Neural cell (in vitro differentiated cells): ENCODE data around the gene SLC7A6. TPM values are rescaled to one million over a fixed set of nuclear protein-coding genes. Genes with fewer than 3 reads are reported as not detected.

Source experiments
- H2AFZ ChIP-seq: fragments of 200-600, 300-800 bp; sonication (generic), shearing (Covaris generic); 2 replicates; pipeline ENCODE4 v1.6.0; 2014; ENCODE audit warnings: low read depth, mild to moderate bottlenecking, antibody characterized with exemption, low read length, moderate library complexity
- H3F3A ChIP-seq: fragments of 200-600 bp; shearing (Covaris generic); 2 replicates; pipeline ENCODE4 v1.6.1; 2016; ENCODE audit warnings: mild to moderate bottlenecking, moderate library complexity, mixed read lengths, antibody characterized with exemption, low read length; ENCODE audit not compliant: insufficient read depth, poor library complexity, severe bottlenecking
- H3K27ac ChIP-seq: fragments of 200-600, 300-800 bp; sonication (generic), shearing (Covaris generic); 2 replicates; pipeline ENCODE4 v1.5.1; 2014; ENCODE audit warnings: mild to moderate bottlenecking, low read length, moderate library complexity
- H3K27me3 ChIP-seq: fragments of 300-800, 200-600 bp; sonication (generic), shearing (Covaris generic); 2 replicates; pipeline ENCODE4 v1.6.0; 2014; ENCODE audit warnings: mild to moderate bottlenecking, low read depth, low read length, moderate library complexity; ENCODE audit not compliant: insufficient read depth
- H3K36me3 ChIP-seq: fragments of 300-800, 200-600 bp; sonication (generic), shearing (Covaris generic); 2 replicates; pipeline ENCODE4 v1.5.1; 2014; ENCODE audit warnings: mild to moderate bottlenecking, antibody characterized with exemption, low read length, moderate library complexity; ENCODE audit not compliant: insufficient read depth
- H3K4me2 ChIP-seq: fragments of 300-800, 200-600 bp; sonication (generic), shearing (Covaris generic); 2 replicates; pipeline ENCODE4 v1.6.0; 2014; ENCODE audit warnings: mild to moderate bottlenecking, low read length
- H3K4me3 ChIP-seq: fragments of 300-800, 200-600 bp; sonication (generic), shearing (Covaris generic); 2 replicates; pipeline ENCODE4 v1.5.1; 2014; ENCODE audit warnings: mild to moderate bottlenecking, low read length, moderate library complexity
- H3K79me2 ChIP-seq: fragments of 200-600 bp; shearing (Covaris generic); replicated peaks from 2 replicates; pipeline ENCODE4 v1.6.0; 2014; ENCODE audit warnings: mild to moderate bottlenecking, low read length, moderate library complexity; ENCODE audit not compliant: insufficient read depth
- H3K9ac ChIP-seq: fragments of 300-800, 200-600 bp; sonication (generic), shearing (Covaris generic); 2 replicates; pipeline ENCODE4 v1.6.1; 2016; ENCODE audit warnings: mild to moderate bottlenecking, low read length, mixed read lengths
- H3K9me2 ChIP-seq: fragments of 200-600 bp; shearing (Covaris generic); 2 replicates; pipeline ENCODE4 v1.6.1; 2016; ENCODE audit warnings: mild to moderate bottlenecking, low read length, mixed read lengths; ENCODE audit not compliant: insufficient read depth
- H3K9me3 ChIP-seq: fragments of 200-600, 300-800 bp; sonication (generic), shearing (Covaris generic); 2 replicates; pipeline ENCODE4 v1.6.1; 2016; ENCODE audit warnings: mild to moderate bottlenecking, mixed run types, low read length, moderate library complexity, mixed read lengths
- H4K20me1 ChIP-seq: fragments of 200-600 bp; shearing (Covaris generic); 2 replicates; pipeline ENCODE4 v1.6.1; 2016; ENCODE audit warnings: mild to moderate bottlenecking, mixed run types; ENCODE audit not compliant: insufficient read depth
- EP300 ChIP-seq: fragments of 450-650 bp; conservative IDR thresholded peaks from 2 replicates; pipeline ENCODE4 v1.6.1; 2014; ENCODE audit warnings: antibody characterized with exemption, mild to moderate bottlenecking, moderate library complexity; ENCODE audit not compliant: poor library complexity, severe bottlenecking
- MXI1 ChIP-seq: fragments of 450-650 bp; conservative IDR thresholded peaks from 2 replicates; pipeline ENCODE4 v1.6.1; 2014; ENCODE audit warnings: antibody characterized with exemption, mild to moderate bottlenecking; ENCODE audit not compliant: poor library complexity, severe bottlenecking
- POLR2AphosphoS5 ChIP-seq: IDR thresholded peaks from 2 replicates; pipeline ENCODE4 v1.6.1; 2012
- RAD21 ChIP-seq: fragments of 450-650 bp; conservative IDR thresholded peaks from 2 replicates; pipeline ENCODE4 v1.6.1; 2014; ENCODE audit warnings: antibody characterized with exemption, mild to moderate bottlenecking, moderate library complexity
- polyA plus RNA-seq: library from polyadenylated mRNA; depleted of rRNA; stranded (reverse); fragments of >200 nt; gene quantifications from 2 replicates; pipeline ENCODE4 v1.2.3, GENCODE V29; 2014
- TF ChIP-seq, protein P1 (sequence below): fragments of 450-650 bp; IDR thresholded peaks from 2 replicates; pipeline ENCODE4 v1.5.1; 2014; ENCODE audit warnings: antibody characterized with exemption, mild to moderate bottlenecking, moderate library complexity; ENCODE audit not compliant: poor library complexity, severe bottlenecking
- TF ChIP-seq, protein P2 (sequence below): IDR thresholded peaks from 2 replicates; pipeline ENCODE4 v1.6.1; 2012; ENCODE audit warnings: borderline replicate concordance

SLC7A6 gene
- polyA plus RNA-seq, 1 donor from 2014 or later: 39.3 TPM

DNA sequence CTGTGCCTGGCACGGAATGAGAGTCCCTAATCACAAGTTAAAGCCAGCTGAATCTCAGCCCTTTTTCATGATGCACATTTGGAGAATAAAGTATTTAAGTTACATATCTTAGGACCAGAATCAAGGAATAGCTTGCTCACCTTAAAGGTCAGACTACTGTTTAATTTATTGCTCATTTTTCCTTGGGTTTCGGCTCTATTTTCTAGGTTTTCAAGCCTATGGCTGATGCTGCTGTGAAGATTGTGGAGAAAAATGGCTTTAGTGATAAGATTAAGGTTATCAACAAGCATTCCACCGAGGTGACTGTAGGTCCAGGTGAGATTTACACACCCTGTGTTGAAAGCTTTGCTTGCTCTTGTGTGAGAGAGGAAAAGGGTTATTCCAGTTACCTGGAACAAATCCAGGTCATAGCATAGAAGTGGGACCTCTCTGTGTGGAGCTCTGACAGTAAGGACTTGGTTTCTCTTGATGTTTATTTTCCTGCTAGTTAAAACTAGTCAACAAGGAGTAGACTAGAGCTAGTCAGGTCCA lies 64.6 kb downstream of the SLC7A6 start:
- Histone ChIP-seq H3K27ac (no peak overlapping the region), H4K20me1 (no peaks in the 10 kb centered on the region), H2AFZ (no peak overlapping the region), H3K9me2 (no peaks in the 10 kb centered on the region), H3K4me3 (no peak overlapping the region), H3K4me2 (no peak overlapping the region), H3K9ac (no peak overlapping the region), H3K36me3 (no peaks in the 10 kb centered on the region), H3K79me2 (no peaks in the 10 kb centered on the region), H3K9me3 (no peaks in the 10 kb centered on the region), H3F3A (no peaks in the 10 kb centered on the region), H3K27me3 (no peaks in the 10 kb centered on the region)
- TF ChIP-seq POLR2AphosphoS5: no peak
- TF ChIP-seq, protein P1, sequence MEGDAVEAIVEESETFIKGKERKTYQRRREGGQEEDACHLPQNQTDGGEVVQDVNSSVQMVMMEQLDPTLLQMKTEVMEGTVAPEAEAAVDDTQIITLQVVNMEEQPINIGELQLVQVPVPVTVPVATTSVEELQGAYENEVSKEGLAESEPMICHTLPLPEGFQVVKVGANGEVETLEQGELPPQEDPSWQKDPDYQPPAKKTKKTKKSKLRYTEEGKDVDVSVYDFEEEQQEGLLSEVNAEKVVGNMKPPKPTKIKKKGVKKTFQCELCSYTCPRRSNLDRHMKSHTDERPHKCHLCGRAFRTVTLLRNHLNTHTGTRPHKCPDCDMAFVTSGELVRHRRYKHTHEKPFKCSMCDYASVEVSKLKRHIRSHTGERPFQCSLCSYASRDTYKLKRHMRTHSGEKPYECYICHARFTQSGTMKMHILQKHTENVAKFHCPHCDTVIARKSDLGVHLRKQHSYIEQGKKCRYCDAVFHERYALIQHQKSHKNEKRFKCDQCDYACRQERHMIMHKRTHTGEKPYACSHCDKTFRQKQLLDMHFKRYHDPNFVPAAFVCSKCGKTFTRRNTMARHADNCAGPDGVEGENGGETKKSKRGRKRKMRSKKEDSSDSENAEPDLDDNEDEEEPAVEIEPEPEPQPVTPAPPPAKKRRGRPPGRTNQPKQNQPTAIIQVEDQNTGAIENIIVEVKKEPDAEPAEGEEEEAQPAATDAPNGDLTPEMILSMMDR: no peak

DNA sequence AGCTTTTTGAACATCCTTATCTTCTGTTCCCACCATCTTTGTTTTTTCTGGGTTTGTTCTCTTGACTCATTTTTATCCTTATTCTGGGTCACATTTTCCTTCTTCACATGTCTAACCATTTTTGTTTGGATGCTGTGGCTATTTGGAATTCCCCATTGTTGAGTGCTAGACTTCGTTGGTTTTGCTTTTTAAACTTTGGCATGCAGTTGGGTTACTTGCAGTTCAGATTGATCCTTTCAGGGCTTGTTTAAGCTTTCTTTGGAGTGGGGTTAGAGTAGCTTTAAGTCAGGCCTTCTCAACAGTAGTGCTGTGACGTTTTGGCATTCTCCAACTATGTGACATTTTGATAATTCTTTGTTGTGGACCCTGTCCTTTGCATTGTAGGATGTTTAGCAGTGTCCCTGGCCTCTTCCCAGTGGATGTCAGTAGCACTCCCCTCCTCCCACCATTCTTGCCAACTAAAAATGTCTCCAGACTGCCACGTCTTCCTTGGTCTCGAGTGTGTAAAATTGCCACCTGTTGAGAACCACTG lies 67.6 kb downstream of the SLC7A6 start:
- Histone ChIP-seq H3F3A (no peaks in the 10 kb centered on the region), H3K4me2 (no peak overlapping the region), H3K9me3 (no peaks in the 10 kb centered on the region), H2AFZ (no peak overlapping the region), H3K27me3 (no peaks in the 10 kb centered on the region), H3K9me2 (no peaks in the 10 kb centered on the region), H3K4me3 (no peak overlapping the region), H3K27ac (no peak overlapping the region), H3K36me3 (no peaks in the 10 kb centered on the region), H3K79me2 (no peaks in the 10 kb centered on the region), H4K20me1 (no peaks in the 10 kb centered on the region), H3K9ac (no peak overlapping the region)
- TF ChIP-seq, protein P1: no peak
- TF ChIP-seq, protein P2, sequence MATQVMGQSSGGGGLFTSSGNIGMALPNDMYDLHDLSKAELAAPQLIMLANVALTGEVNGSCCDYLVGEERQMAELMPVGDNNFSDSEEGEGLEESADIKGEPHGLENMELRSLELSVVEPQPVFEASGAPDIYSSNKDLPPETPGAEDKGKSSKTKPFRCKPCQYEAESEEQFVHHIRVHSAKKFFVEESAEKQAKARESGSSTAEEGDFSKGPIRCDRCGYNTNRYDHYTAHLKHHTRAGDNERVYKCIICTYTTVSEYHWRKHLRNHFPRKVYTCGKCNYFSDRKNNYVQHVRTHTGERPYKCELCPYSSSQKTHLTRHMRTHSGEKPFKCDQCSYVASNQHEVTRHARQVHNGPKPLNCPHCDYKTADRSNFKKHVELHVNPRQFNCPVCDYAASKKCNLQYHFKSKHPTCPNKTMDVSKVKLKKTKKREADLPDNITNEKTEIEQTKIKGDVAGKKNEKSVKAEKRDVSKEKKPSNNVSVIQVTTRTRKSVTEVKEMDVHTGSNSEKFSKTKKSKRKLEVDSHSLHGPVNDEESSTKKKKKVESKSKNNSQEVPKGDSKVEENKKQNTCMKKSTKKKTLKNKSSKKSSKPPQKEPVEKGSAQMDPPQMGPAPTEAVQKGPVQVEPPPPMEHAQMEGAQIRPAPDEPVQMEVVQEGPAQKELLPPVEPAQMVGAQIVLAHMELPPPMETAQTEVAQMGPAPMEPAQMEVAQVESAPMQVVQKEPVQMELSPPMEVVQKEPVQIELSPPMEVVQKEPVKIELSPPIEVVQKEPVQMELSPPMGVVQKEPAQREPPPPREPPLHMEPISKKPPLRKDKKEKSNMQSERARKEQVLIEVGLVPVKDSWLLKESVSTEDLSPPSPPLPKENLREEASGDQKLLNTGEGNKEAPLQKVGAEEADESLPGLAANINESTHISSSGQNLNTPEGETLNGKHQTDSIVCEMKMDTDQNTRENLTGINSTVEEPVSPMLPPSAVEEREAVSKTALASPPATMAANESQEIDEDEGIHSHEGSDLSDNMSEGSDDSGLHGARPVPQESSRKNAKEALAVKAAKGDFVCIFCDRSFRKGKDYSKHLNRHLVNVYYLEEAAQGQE: no peak
- TF ChIP-seq EP300 (no peak), POLR2AphosphoS5 (no peak), MXI1 (no peak), RAD21 (no peak)
